DOHH2 (cell line): Measurements from ENCODE around the gene GPSM1.

Experiments
- H3F3A ChIP-seq: fragments of 200-600 bp; sonication (generic), shearing (Covaris generic); 2 replicates; pipeline ENCODE4 v1.6.0; 2016; ENCODE audit warnings: antibody characterized with exemption, mild to moderate bottlenecking; ENCODE audit not compliant: control insufficient read depth, insufficient read depth
- H3K27ac ChIP-seq: fragments of 200-600 bp; sonication (generic); 2 replicates; pipeline ENCODE4 v1.5.1; 2014; ENCODE audit warnings: low read depth, mild to moderate bottlenecking, low read length, moderate library complexity
- H3K27me3 ChIP-seq: fragments of 200-600 bp; sonication (generic); 2 replicates; pipeline ENCODE4 v1.6.1; 2014; ENCODE audit warnings: mild to moderate bottlenecking, low read length, mixed read lengths; ENCODE audit not compliant: control insufficient read depth
- H3K36me3 ChIP-seq: fragments of 200-600 bp; sonication (generic); 2 replicates; pipeline ENCODE4 v1.6.1; 2014; ENCODE audit warnings: mild to moderate bottlenecking, low read length, moderate library complexity, mixed read lengths; ENCODE audit not compliant: control insufficient read depth
- H3K4me1 ChIP-seq: fragments of 200-600 bp; sonication (generic); 2 replicates; pipeline ENCODE4 v1.6.1; 2014; ENCODE audit warnings: mild to moderate bottlenecking, low read length, mixed read lengths; ENCODE audit not compliant: control insufficient read depth
- H3K4me2 ChIP-seq: fragments of 200-600 bp; sonication (generic); 2 replicates; pipeline ENCODE4 v1.6.0; 2014; ENCODE audit warnings: mild to moderate bottlenecking, low read length, moderate library complexity
- H3K4me3 ChIP-seq: fragments of 200-600 bp; sonication (generic); 2 replicates; pipeline ENCODE4 v1.5.1; 2014; ENCODE audit warnings: mild to moderate bottlenecking, low read length, mixed read lengths
- H3K79me2 ChIP-seq: fragments of 200-600 bp; sonication (generic); 2 replicates; pipeline ENCODE4 v1.6.1; 2014; ENCODE audit warnings: mild to moderate bottlenecking, low read length, mixed read lengths; ENCODE audit not compliant: control insufficient read depth
- H3K9me2 ChIP-seq: fragments of 200-600 bp; sonication (generic); replicated peaks from 2 replicates; pipeline ENCODE4 v1.6.1; 2014; ENCODE audit warnings: mild to moderate bottlenecking, low read length, mixed read lengths; ENCODE audit not compliant: control insufficient read depth
- H3K9me3 ChIP-seq: fragments of 200-600 bp; sonication (generic); 2 replicates; pipeline ENCODE4 v1.6.1; 2014; ENCODE audit warnings: antibody characterized with exemption, low read length, mixed read lengths; ENCODE audit not compliant: control insufficient read depth, insufficient read depth
- H4K20me1 ChIP-seq: fragments of 200-600 bp; sonication (generic); 2 replicates; pipeline ENCODE4 v1.6.0; 2014; ENCODE audit warnings: low read depth, mild to moderate bottlenecking, antibody characterized with exemption, low read length, moderate library complexity; ENCODE audit not compliant: control insufficient read depth, insufficient read depth
- EZH2phosphoT487 ChIP-seq: fragments of 200-600 bp; sonication (generic); IDR thresholded peaks from 2 replicates; pipeline ENCODE4 v1.6.1; 2017; ENCODE audit warnings: borderline replicate concordance, mild to moderate bottlenecking, antibody characterized with exemption, low read length, moderate library complexity, mixed read lengths
- TF ChIP-seq, protein P1 (sequence below): fragments of 200-600 bp; sonication (generic); IDR thresholded peaks from one replicate; pipeline ENCODE4 v1.5.1; 2014; ENCODE audit warnings: antibody characterized with exemption, mild to moderate bottlenecking, low read depth, low read length; ENCODE audit not compliant: poor library complexity, severe bottlenecking

Gene GPSM1

DNA sequence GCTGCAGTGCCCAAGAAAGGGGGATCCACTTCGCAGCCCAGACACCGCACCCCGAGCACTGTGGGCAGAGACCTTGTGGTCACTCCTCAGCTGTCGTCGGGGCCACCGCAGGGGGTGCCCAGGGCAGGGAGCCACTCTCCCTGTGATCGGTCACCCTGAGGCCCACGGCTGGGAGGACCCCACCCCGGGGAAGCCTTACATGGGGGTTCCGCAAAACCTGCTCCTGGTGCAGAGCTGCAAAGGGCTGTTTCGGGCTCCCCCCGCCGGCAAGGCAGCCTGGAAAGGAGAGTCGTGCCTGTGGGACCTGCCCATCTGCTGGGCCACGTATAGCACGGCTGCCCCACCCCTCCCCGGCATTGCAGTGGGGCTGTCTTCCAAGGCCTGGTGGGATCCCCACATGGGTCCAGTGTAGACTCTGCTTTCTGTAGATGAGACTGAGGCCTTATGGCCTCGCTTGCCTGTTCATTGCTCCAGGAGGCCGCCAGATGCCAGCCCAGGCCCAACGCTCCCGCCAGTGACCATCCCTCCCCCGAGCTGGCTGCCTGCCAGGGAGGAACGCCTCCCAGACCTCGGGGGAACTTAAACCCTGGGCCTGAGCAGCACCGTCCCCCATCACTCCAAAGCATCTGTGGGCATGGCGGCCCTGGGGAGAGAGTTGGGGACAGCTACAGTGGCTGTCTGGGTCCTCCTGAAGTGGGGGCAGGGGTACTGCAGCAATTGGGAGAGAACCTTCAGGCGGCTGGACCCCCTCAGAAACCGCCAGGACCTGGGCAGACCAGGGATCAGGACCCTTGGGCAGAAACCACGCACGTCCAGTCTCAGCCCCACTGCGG is 37.8 kb downstream of the GPSM1 start:
- Histone ChIP-seq H3K36me3 (no peaks in the 10 kb centered on the region), H3K27me3 (no peaks in the 10 kb centered on the region), H3K4me2 (no peak overlapping the region), H3K9me2 (no peaks in the 10 kb centered on the region), H3F3A (no peaks in the 10 kb centered on the region), H3K4me1 (peaks cover 18% of the 10 kb centered on the region), H3K4me3 (no peak overlapping the region), H3K79me2 (peaks cover 5% of the 10 kb centered on the region; the same call in 1 of the 2 replicates), H3K27ac (no peak overlapping the region), H4K20me1 (no peaks in the 10 kb centered on the region), H3K9me3 (no peaks in the 10 kb centered on the region)
- TF ChIP-seq EZH2phosphoT487 = no peak

DNA sequence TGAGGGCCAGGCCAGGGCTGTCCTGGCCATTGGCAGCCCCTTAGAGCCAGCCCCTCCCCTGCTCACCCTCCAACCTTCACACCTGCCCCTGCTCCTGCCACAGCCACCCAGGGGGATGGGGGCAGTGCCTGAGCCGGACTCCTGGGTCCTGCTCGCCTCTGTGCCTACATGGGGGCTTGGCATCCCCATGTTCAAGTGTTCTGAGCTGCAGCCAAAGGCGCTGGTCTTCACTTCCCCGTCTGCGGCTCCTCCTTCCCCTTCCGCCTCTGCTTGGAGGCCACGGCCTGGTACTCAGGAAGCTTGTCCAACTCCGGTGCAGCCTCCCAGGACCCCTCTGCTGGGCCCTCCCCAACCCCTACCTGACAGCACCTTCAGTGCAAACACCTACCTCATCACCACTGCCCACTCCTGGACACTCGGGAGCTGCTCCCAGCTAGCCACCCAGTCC is 38.5 kb downstream of the GPSM1 start:
- peaks cover 18% of the 10 kb centered on the region for H3K4me1 ChIP-seq

DNA sequence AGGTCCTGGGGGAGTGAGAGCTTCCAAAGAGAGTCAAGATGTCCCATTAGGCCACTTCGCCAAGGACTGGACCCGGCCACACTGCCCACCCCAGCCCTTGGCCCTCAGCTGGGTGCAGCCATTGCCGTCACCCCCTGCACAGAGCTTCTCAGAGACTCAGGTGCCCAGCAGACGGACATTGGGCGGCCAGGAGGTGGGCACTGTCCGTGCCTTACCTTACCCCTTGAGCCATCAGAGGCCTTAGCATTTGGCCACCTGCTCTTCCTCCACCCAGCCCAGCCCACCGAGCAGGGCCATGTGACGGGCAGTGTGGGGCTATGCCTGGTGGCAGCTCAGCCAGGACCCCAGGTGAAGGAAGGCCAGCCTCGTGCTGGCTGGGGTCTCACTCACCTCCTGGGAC is 39.5 kb downstream of the GPSM1 start:
- no peaks in the 10 kb centered on the region for H3K9me2 ChIP-seq
- H4K20me1 ChIP-seq = no peaks in the 10 kb centered on the region
- no peak overlapping the region for H3K4me3 ChIP-seq
- no peak overlapping the region for H3K27ac ChIP-seq
- no peak for TF ChIP-seq EZH2phosphoT487
- TF ChIP-seq, protein P1, sequence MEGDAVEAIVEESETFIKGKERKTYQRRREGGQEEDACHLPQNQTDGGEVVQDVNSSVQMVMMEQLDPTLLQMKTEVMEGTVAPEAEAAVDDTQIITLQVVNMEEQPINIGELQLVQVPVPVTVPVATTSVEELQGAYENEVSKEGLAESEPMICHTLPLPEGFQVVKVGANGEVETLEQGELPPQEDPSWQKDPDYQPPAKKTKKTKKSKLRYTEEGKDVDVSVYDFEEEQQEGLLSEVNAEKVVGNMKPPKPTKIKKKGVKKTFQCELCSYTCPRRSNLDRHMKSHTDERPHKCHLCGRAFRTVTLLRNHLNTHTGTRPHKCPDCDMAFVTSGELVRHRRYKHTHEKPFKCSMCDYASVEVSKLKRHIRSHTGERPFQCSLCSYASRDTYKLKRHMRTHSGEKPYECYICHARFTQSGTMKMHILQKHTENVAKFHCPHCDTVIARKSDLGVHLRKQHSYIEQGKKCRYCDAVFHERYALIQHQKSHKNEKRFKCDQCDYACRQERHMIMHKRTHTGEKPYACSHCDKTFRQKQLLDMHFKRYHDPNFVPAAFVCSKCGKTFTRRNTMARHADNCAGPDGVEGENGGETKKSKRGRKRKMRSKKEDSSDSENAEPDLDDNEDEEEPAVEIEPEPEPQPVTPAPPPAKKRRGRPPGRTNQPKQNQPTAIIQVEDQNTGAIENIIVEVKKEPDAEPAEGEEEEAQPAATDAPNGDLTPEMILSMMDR = no peak
- no peaks in the 10 kb centered on the region for H3K27me3 ChIP-seq
- peaks cover 18% of the 10 kb centered on the region for H3K4me1 ChIP-seq
- H3K36me3 ChIP-seq = no peaks in the 10 kb centered on the region
- no peaks in the 10 kb centered on the region for H3K9me3 ChIP-seq
- no peaks in the 10 kb centered on the region for H3F3A ChIP-seq
- H3K4me2 ChIP-seq = no peak overlapping the region
- peaks cover 5% of the 10 kb centered on the region; the same call in 1 of the 2 replicates for H3K79me2 ChIP-seq

More for the DNA sequence above, 38.5 kb downstream of the GPSM1 start:
- no peak for TF ChIP-seq EZH2phosphoT487
- Histone ChIP-seq H3K79me2 (peaks cover 5% of the 10 kb centered on the region; the same call in 1 of the 2 replicates), H3K36me3 (no peaks in the 10 kb centered on the region), H3F3A (no peaks in the 10 kb centered on the region), H3K9me3 (no peaks in the 10 kb centered on the region), H3K27me3 (no peaks in the 10 kb centered on the region), H3K4me3 (no peak overlapping the region), H4K20me1 (no peaks in the 10 kb centered on the region), H3K4me2 (no peak overlapping the region), H3K27ac (no peak overlapping the region), H3K9me2 (no peaks in the 10 kb centered on the region)

DNA sequence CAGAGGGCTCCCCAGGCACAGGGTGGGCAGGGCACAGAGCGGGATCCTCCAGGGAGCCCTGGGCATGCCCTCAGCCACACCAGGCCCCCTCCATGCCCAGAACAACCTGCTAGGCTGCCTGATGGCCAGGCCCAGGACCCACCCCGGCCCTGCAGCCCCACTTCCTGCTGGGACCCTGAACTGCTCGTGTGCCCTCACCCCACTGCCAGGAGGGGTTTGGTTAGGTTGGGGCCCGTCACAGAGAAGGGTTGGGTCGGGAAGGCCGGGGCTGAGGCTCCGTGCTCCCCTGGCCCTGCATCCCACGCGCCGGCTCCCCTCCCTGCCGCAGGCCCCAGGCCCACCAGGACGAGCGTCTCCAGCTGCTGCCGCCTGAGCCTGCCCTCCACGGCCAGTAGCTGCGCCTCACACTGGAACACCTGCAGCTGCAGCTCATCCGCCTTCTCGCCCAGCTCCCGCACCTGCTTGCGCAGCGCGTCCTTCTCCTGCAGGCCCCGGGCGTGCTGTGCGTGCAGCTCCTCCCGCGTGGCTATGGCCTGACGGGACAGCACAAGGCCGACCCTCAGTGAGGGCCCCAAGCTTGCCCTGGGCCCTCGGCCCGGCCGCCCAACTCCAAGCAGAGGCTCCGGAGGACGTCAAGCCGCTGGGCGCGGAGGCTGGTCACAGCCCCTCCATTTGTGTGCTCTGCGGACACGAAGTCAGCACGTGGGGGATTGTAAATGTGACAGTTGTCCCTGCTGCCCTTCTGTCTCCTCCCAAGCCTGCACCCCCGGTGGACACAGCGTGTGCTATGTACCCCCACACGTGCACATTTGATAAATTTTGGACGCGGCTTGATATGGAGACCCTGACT is 40.2 kb downstream of the GPSM1 start:
- H3K36me3 ChIP-seq = no peaks in the 10 kb centered on the region
- H3K4me1 ChIP-seq = peaks cover 18% of the 10 kb centered on the region
- no peak for TF ChIP-seq EZH2phosphoT487
- TF ChIP-seq, protein P1 = no peak
- H3K27ac ChIP-seq = no peak overlapping the region
- no peaks in the 10 kb centered on the region for H3K27me3 ChIP-seq
- peaks cover 4% of the 10 kb centered on the region; the same call in 1 of the 2 replicates for H3K79me2 ChIP-seq
- H3K4me2 ChIP-seq = no peak overlapping the region
- no peaks in the 10 kb centered on the region for H3F3A ChIP-seq
- H3K4me3 ChIP-seq = no peak overlapping the region
- H3K9me2 ChIP-seq = no peaks in the 10 kb centered on the region
- no peaks in the 10 kb centered on the region for H4K20me1 ChIP-seq
- no peaks in the 10 kb centered on the region for H3K9me3 ChIP-seq
